Measurements from ENCODE around the gene ZNF177.

ZNF177 gene

GRCh38 chr19:9353011-9353410 is 9.8 kb upstream of the ZNF177 start:
- no peak overlapping the region for H3K4me3 ChIP-seq (ENCODE audit: low read depth, low read length)
- DNase-seq (ENCODE audit: low read depth): no peak
- no peak for TF ChIP-seq CTCF (IDR thresholded peaks at IDR 0.05; ENCODE audit: low read depth, low read length, missing control alignments)
- in situ Hi-C loops (cut with HindIII; ENCODE audit: low sequenced_read_pairs): no loop called here

GRCh38 chr19:9354651-9355050 is 8.2 kb upstream of the ZNF177 start:
- no peak for TF ChIP-seq CTCF (IDR thresholded peaks at IDR 0.05; ENCODE audit: low read depth, low read length, missing control alignments)
- in situ Hi-C loops (cut with HindIII; ENCODE audit: low sequenced_read_pairs): no loop called here
- no peak overlapping the region for H3K4me3 ChIP-seq (ENCODE audit: low read depth, low read length)
- no peak for DNase-seq (ENCODE audit: low read depth)

GRCh38 chr19:9370738-9371619 is 8.2 kb downstream of the ZNF177 start:
- no peak overlapping the region for H3K4me3 ChIP-seq (ENCODE audit: low read depth, low read length)
- in situ Hi-C loops (cut with HindIII; ENCODE audit: low sequenced_read_pairs): loop anchor here (10.0 kb wide), 1 partner anchor 106 kb away; no protein-coding TSS in a partner anchor
- DNase-seq (ENCODE audit: low read depth): no peak
- no peak for TF ChIP-seq CTCF (IDR thresholded peaks at IDR 0.05; ENCODE audit: low read depth, low read length, missing control alignments)

- TF ChIP-seq CTCF (IDR thresholded peaks at IDR 0.05; ENCODE audit: low read depth, low read length, missing control alignments): no peak
- in situ Hi-C loops (cut with HindIII; ENCODE audit: low sequenced_read_pairs): no loop called here
- H3K4me3 ChIP-seq (ENCODE audit: low read depth, low read length): no peak overlapping the region
- DNase-seq (ENCODE audit: low read depth): no peak
Measured at GRCh38 chr19:9381361-9381785, 18.6 kb downstream of the ZNF177 start.

GRCh38 chr19:9406798-9407352 is 44.1 kb downstream of the ZNF177 start:
- DNase-seq (ENCODE audit: low read depth): peak; percentile 29
- TF ChIP-seq CTCF (IDR thresholded peaks at IDR 0.05; ENCODE audit: low read depth, low read length, missing control alignments): no peak
- peak overlapping the region; percentile 68 for H3K4me3 ChIP-seq (ENCODE audit: low read depth, low read length)
- in situ Hi-C loops (cut with HindIII; ENCODE audit: low sequenced_read_pairs): no loop called here

- TF ChIP-seq CTCF (IDR thresholded peaks at IDR 0.05; ENCODE audit: low read depth, low read length, missing control alignments): no peak
- in situ Hi-C loops (cut with HindIII; ENCODE audit: low sequenced_read_pairs): no loop called here
- no peak overlapping the region for H3K4me3 ChIP-seq (ENCODE audit: low read depth, low read length)
- DNase-seq (ENCODE audit: low read depth): no peak
Measured at GRCh38 chr19:9407827-9408226, 45.0 kb downstream of the ZNF177 start.

Data from astrocyte of the cerebellum (primary cell).